K562 (cell line): ENCODE results near the gene POU2F1. TPM values are rescaled to one million over a fixed set of nuclear protein-coding genes. Genes with fewer than 3 reads are reported as not detected.

Experiments used
- ATAC-seq: fragments of 200-7000 bp; cut with Tn5 transposase; 3 replicates; pipeline ENCODE4 v1.9.1; 2020; ENCODE audit warnings: moderate library complexity
- BruUV-seq: library from RNA; stranded (reverse); fragments of 400-500 nt; replicated peaks from 2 replicates; lab custom pipeline; 2021; lab: Mats Ljungman, UMichigan
- CTCF ChIA-PET: fragments of 300-600 bp; formaldehyde crosslinking; extraction: SDS; loops from one replicate; lab custom pipeline; 2021; ENCODE audit warnings: low intra/inter-chr PET ratio; lab: Yijun Ruan, JAX
- POLR2A ChIA-PET: fragments of 300-600, 350-650 bp; sonication (Branson Sonifier 250); formaldehyde crosslinking; extraction: SDS; loops from one replicate; lab custom pipeline; 2021; ENCODE audit warnings: antibody characterized with exemption, inconsistent platforms; lab: Yijun Ruan, JAX
- DNase-seq, 4 experiments: peaks; one replicate each; pipeline versions ENCODE4 v3.0.0 to v3.0.0-alpha.2; 2011 to 2018; ENCODE audit warnings: low spot score in 3 of 4, mixed read lengths in 3 of 4; ENCODE audit errors: extremely low read depth in 1 of 4
- FAIRE-seq: peaks from 2 replicates; lab custom pipeline; 2011; peaks lifted over from hg19 to GRCh38; lab: Jason Lieb, UNC
- H2AFZ ChIP-seq: 2 replicates; pipeline ENCODE4 v1.6.0; 2011; ENCODE audit warnings: low read depth, low read length, control low read depth, inconsistent platforms
- H3K27ac ChIP-seq: fragments of 200-600 bp; 3 replicates; pipeline ENCODE4 v1.8.0; 2011; ENCODE audit warnings: low read depth, mild to moderate bottlenecking, control low read depth, inconsistent platforms, low read length, moderate library complexity, mixed read lengths; ENCODE audit errors: extremely low read depth
- H3K27me3 ChIP-seq, 2 experiments: fragments of 300-600 bp in 1 of 2; 2 replicates in 1 of 2; 3 replicates in 1 of 2; pipeline versions ENCODE4 v1.6.0 to v1.8.0; 2011; ENCODE audit warnings: inconsistent platforms in 2 of 2, low read length in 2 of 2, mild to moderate bottlenecking in 1 of 2, mixed read lengths in 1 of 2, moderate library complexity in 1 of 2; ENCODE audit not compliant: control insufficient read depth in 2 of 2, insufficient read depth in 2 of 2
- H3K36me3 ChIP-seq: fragments of 300-600 bp; 3 replicates; pipeline ENCODE4 v1.8.0; 2011; ENCODE audit warnings: mild to moderate bottlenecking, low read length, inconsistent platforms; ENCODE audit not compliant: control insufficient read depth, insufficient read depth
- H3K4me1 ChIP-seq, 2 experiments: fragments of 200-600 bp in 1 of 2; replicated peaks in 1 of 2; 2 replicates in 1 of 2; 3 replicates in 1 of 2; pipeline versions ENCODE4 v1.5.1 to v1.8.0; 2011; ENCODE audit warnings: inconsistent platforms in 2 of 2, low read length in 2 of 2, mild to moderate bottlenecking in 1 of 2, mixed read lengths in 1 of 2, moderate library complexity in 1 of 2; ENCODE audit not compliant: control insufficient read depth in 2 of 2, insufficient read depth in 2 of 2
- H3K4me2 ChIP-seq: 2 replicates; pipeline ENCODE4 v1.6.1; 2011; ENCODE audit warnings: low read length, control low read depth, inconsistent platforms, mixed read lengths; ENCODE audit not compliant: insufficient read depth
- H3K4me3 ChIP-seq: fragments of 200-600 bp; sonication (generic), shearing (Covaris generic); 2 replicates; pipeline ENCODE4 v1.5.1; 2016; ENCODE audit warnings: control low read depth, inconsistent platforms
- H3K79me2 ChIP-seq: fragments of 200-600 bp; 3 replicates; pipeline ENCODE4 v1.8.0; 2011; ENCODE audit warnings: low read length, inconsistent platforms; ENCODE audit not compliant: control insufficient read depth, insufficient read depth
- H3K9ac ChIP-seq, 2 experiments: 2 replicates each; pipeline versions ENCODE4 v1.6.0 to v1.6.1; 2011; ENCODE audit warnings: low read depth in 2 of 2, low read length in 2 of 2, control low read depth in 1 of 2, inconsistent platforms in 1 of 2, mild to moderate bottlenecking in 1 of 2, mixed read lengths in 1 of 2; ENCODE audit not compliant: insufficient read depth in 1 of 2
- H3K9me1 ChIP-seq: one replicate; pipeline ENCODE4 v1.6.0; 2011; ENCODE audit warnings: inconsistent platforms, mild to moderate bottlenecking, low read length, moderate library complexity; ENCODE audit not compliant: control insufficient read depth, insufficient read depth
- H3K9me3 ChIP-seq: replicated peaks from 2 replicates; pipeline ENCODE4 v1.5.1; 2011; ENCODE audit warnings: low read depth, low read length, inconsistent platforms; ENCODE audit not compliant: control insufficient read depth, insufficient read depth
- H4K20me1 ChIP-seq: replicated peaks from 2 replicates; pipeline ENCODE4 v1.6.1; 2011; ENCODE audit warnings: low read length, inconsistent platforms, mixed read lengths; ENCODE audit not compliant: control insufficient read depth, insufficient read depth
- C11orf30 ChIP-seq: fragments of 450-650 bp; IDR thresholded peaks from 2 replicates; pipeline ENCODE4 v1.6.1; 2016; ENCODE audit warnings: low read depth, mild to moderate bottlenecking
- HDAC6 ChIP-seq: IDR thresholded peaks from 2 replicates; pipeline ENCODE4 v1.6.1; 2012; ENCODE audit warnings: low read depth, mild to moderate bottlenecking, control low read depth, inconsistent platforms, low read length, moderate library complexity
- MAFF ChIP-seq: IDR thresholded peaks from 2 replicates; pipeline ENCODE4 v1.6.1; 2012; ENCODE audit warnings: low read length, improper control_type of control experiment
- MAFK ChIP-seq: IDR thresholded peaks from 2 replicates; pipeline ENCODE4 v1.6.1; 2011; ENCODE audit warnings: low read length, improper control_type of control experiment
- STAG1 ChIP-seq: sonication (generic); formaldehyde crosslinking; IDR thresholded peaks from 2 replicates; pipeline ENCODE4 v1.5.0; 2020; ENCODE audit warnings: missing genetic modification reagents, borderline replicate concordance
- TOE1 ChIP-seq, 2 experiments: fragments of 450-650 bp in 1 of 2; sonication (generic) in 1 of 2; formaldehyde crosslinking in 1 of 2; IDR thresholded peaks; 2 replicates each; pipeline versions ENCODE4 v1.7.1 to v1.8.0; 2016 to 2022; ENCODE audit warnings: borderline replicate concordance in 2 of 2, mild to moderate bottlenecking in 2 of 2, antibody characterized with exemption in 1 of 2, inconsistent platforms in 1 of 2, low read depth in 1 of 2, missing genetic modification reagents in 1 of 2, moderate library complexity in 1 of 2
- ZBTB49 ChIP-seq: sonication (generic); formaldehyde crosslinking; IDR thresholded peaks from 2 replicates; pipeline ENCODE4 v1.8.0; 2022; ENCODE audit warnings: missing genetic modification reagents, mild to moderate bottlenecking, borderline replicate concordance
- ZFP91 ChIP-seq: sonication (generic); formaldehyde crosslinking; IDR thresholded peaks from 2 replicates; pipeline ENCODE4 v1.8.0; 2022; ENCODE audit warnings: mild to moderate bottlenecking, missing genetic modification reagents
- ZKSCAN1 ChIP-seq: fragments of 150-350 bp; IDR thresholded peaks from 2 replicates; pipeline ENCODE4 v1.6.1; 2016; ENCODE audit warnings: low read depth, low read length
- ZNF263 ChIP-seq: sonication (generic); formaldehyde crosslinking; IDR thresholded peaks from 2 replicates; pipeline ENCODE4 v1.8.0; 2022; ENCODE audit warnings: mild to moderate bottlenecking, missing genetic modification reagents, borderline replicate concordance
- ZNF316 ChIP-seq: fragments of 450-650 bp; IDR thresholded peaks from 2 replicates; pipeline ENCODE4 v1.6.1; 2016
- WGBS: fragments of 100-300 bp; shearing (Covaris generic); methylation state at CpG from one replicate; pipeline ENCODE4 v1.1.6; 2016; ENCODE audit warnings: low coverage, mixed read lengths; ENCODE audit not compliant: insufficient coverage; ENCODE audit errors: missing lambda C conversion rate; 5-methylcytosine and 5-hydroxymethylcytosine counted together
- in situ Hi-C: fragments of 300-500 bp; cut with MboI; formaldehyde crosslinking; loops from 4 replicates; pipeline ENCODE4 v1.15.0; 2018; ENCODE audit warnings: inconsistent platforms, mixed read lengths
- intact Hi-C: fragments of 100-400 bp; cut with micrococcal nuclease; formaldehyde crosslinking; loops from 2 replicates; pipeline ENCODE4 v1.14.2; 2022
- polyA plus RNA-seq, 8 experiments: library from polyadenylated mRNA; depleted of rRNA in 4 of 8; stranded (reverse) in 5 of 8; unstranded in 3 of 8; fragments of >200 nt; fragmentation: Nextera tagmentation in 2 of 8; fragmentation: Illumina TruSeq in 1 of 8; extraction: Ambion mirVana in 2 of 8; extraction: Trizol in 1 of 8; gene quantifications; 2 replicates each; pipeline versions ENCODE4 v1.2.1 to v1.2.3, GENCODE V29; 2011 to 2014; ENCODE audit warnings: inconsistent platforms in 1 of 8, missing spikeins in 1 of 8
- total RNA-seq, 7 experiments: library from RNA; depleted of rRNA in 6 of 7; stranded (reverse); fragments of >200 nt in 6 of 7; fragmentation: Illumina TruSeq in 2 of 7; extraction: Trizol in 2 of 7; gene quantifications; 2 replicates each; pipeline versions ENCODE4 v1.2.1 to v1.2.3, GENCODE V29; 2011 to 2021; ENCODE audit warnings: low replicate concordance in 1 of 7

POU2F1 gene
- total and polyA plus RNA-seq, 9 of the 15 experiments (the other 6 are each of a cell fraction or from before 2014, with no cell fraction given): 2.6 to 22.3 (median 8.8) TPM

- H2AFZ ChIP-seq: no peak overlapping the region
- no peaks in the 10 kb centered on the region for H3K36me3 ChIP-seq
- peaks cover 0 to 8% of the 10 kb centered on the region in 2 experiments; a peak in 3 of 5 replicates for H3K4me1 ChIP-seq
- no peak overlapping the region for H3K4me3 ChIP-seq
- DNase-seq (no peak), FAIRE-seq (no peak), ATAC-seq (no peak)
- no peaks in the 10 kb centered on the region for H4K20me1 ChIP-seq
- no peaks in the 10 kb centered on the region for H3K27me3 ChIP-seq
- ChIA-PET POLR2A (interaction anchor here (1.2 kb wide), 2 partner anchors 13 to 24 kb away, joined by 3 to 4 read pairs; no protein-coding TSS in a partner anchor), CTCF (no interaction called here)
- H3K4me2 ChIP-seq: no peak overlapping the region
- H3K79me2 ChIP-seq: peaks cover 29% of the 10 kb centered on the region; the same call in 2 of the 3 replicates
- BruUV-seq: no TSS peak
- intact Hi-C loops (no loop called here), in situ Hi-C loops (no loop called here)
- 59% methylated on average over 3 of the region's 3 CpGs for WGBS
- H3K9me3 ChIP-seq: no peaks in the 10 kb centered on the region
- no peak overlapping the region for H3K9ac ChIP-seq
- TF ChIP-seq TOE1 (IDR thresholded peaks at IDR 0.05; ENCODE audit: borderline replicate concordance): no peak
- no peak for TF ChIP-seq TOE1 (CRISPR knock-in tag; IDR thresholded peaks at IDR 0.05; ENCODE audit: borderline replicate concordance, low read depth)
- TF ChIP-seq STAG1 (CRISPR knock-in tag): no peak
- no peak for TF ChIP-seq ZFP91 (CRISPR knock-in tag)
- 0 out of 2 replicates have a peak, but pooled peaks have one; percentile 19 for TF ChIP-seq MAFK
- TF ChIP-seq HDAC6: no peak
- peak; percentile 30; the same call in 1 of the 2 replicates for TF ChIP-seq MAFF
- no peak for TF ChIP-seq ZKSCAN1
- no peak for TF ChIP-seq ZBTB49
- TF ChIP-seq C11orf30: peak; percentile 44; the same call in 1 of the 2 replicates
- no peak for TF ChIP-seq ZNF263 (CRISPR knock-in tag)
- peak; percentile 63 for TF ChIP-seq ZNF316
- H3K9me1 ChIP-seq: no peaks in the 10 kb centered on the region
- no peak overlapping the region for H3K27ac ChIP-seq
These were observed 71.0 kb downstream of the POU2F1 start for GRCh38 chr1:167291539-167292185.
